Measurements from ENCODE around the gene MYEOV.

Gene MYEOV

GRCh38 chr11:69304258-69304657, 10.3 kb downstream of the MYEOV start:
- no peak for DNase-seq

- DNase-seq: no peak
These were observed 10.7 kb downstream of the MYEOV start for GRCh38 chr11:69304686-69305085.

- DNase-seq: no peak
These were observed 12.1 kb downstream of the MYEOV start for GRCh38 chr11:69305885-69306540.

- no peak for DNase-seq
These were observed 12.9 kb downstream of the MYEOV start for GRCh38 chr11:69306821-69307220.

GRCh38 chr11:69307421-69307820, 13.5 kb downstream of the MYEOV start:
- DNase-seq: no peak

GRCh38 chr11:69307871-69308431, 14.0 kb downstream of the MYEOV start:
- no peak for DNase-seq

GRCh38 chr11:69308491-69308911, 14.5 kb downstream of the MYEOV start:
- no peak for DNase-seq

- no peak for DNase-seq
These were observed 15.1 kb downstream of the MYEOV start for GRCh38 chr11:69308936-69309615.

GRCh38 chr11:69309631-69310280, 15.8 kb downstream of the MYEOV start:
- DNase-seq: no peak

- no peak for DNase-seq
These were observed 16.4 kb downstream of the MYEOV start for GRCh38 chr11:69310351-69310750.

- DNase-seq: no peak
These were observed 17.2 kb downstream of the MYEOV start for GRCh38 chr11:69310934-69311766.

GRCh38 chr11:69311767-69312385, 17.9 kb downstream of the MYEOV start:
- DNase-seq: no peak

- no peak for DNase-seq
These were observed 18.8 kb downstream of the MYEOV start for GRCh38 chr11:69312453-69313404.

GRCh38 chr11:69313992-69314391, 20.0 kb downstream of the MYEOV start:
- no peak for DNase-seq

GRCh38 chr11:69314555-69314954, 20.6 kb downstream of the MYEOV start:
- no peak for DNase-seq

GRCh38 chr11:69316956-69317355, 23.0 kb downstream of the MYEOV start:
- DNase-seq: no peak

GRCh38 chr11:69317401-69318092, 23.6 kb downstream of the MYEOV start:
- no peak for DNase-seq

- no peak for DNase-seq
These were observed 24.1 kb downstream of the MYEOV start for GRCh38 chr11:69318093-69318420.

- no peak for DNase-seq
These were observed 25.5 kb downstream of the MYEOV start for GRCh38 chr11:69319255-69320106.

- no peak for DNase-seq
These were observed 26.4 kb downstream of the MYEOV start for GRCh38 chr11:69320326-69320725.
